GM12878 (cell line): Measurements from ENCODE around the gene TGM2. TPM values are rescaled to one million over a fixed set of nuclear protein-coding genes. Genes with fewer than 3 reads are reported as not detected.

Experiments
- ATAC-seq: fragments of 200-7000 bp; cut with Tn5 transposase; 3 replicates; pipeline ENCODE4 v1.9.1; 2020; ENCODE audit warnings: mild to moderate bottlenecking, moderate library complexity
- BruUV-seq: library from RNA; stranded (reverse); fragments of 400-500 nt; replicated peaks from 2 replicates; lab custom pipeline; 2021; lab: Mats Ljungman, UMichigan
- CTCF ChIA-PET: fragments of 300-600 bp; sonication (Branson Sonifier 250); formaldehyde crosslinking; extraction: SDS; loops from one replicate; lab custom pipeline; 2021; ENCODE audit warnings: inconsistent platforms; lab: Yijun Ruan, JAX
- POLR2A ChIA-PET: fragments of 350-600 bp; formaldehyde crosslinking; extraction: SDS; loops from one replicate; lab custom pipeline; 2021; ENCODE audit warnings: inconsistent platforms; lab: Charles Lee
- RAD21 ChIA-PET: fragments of 300-600 bp; sonication (Branson Sonifier 250); formaldehyde crosslinking; loops from one replicate; lab custom pipeline; 2023; ENCODE audit warnings: antibody characterized with exemption; ENCODE audit not compliant: unreplicated experiment; lab: Charles Lee
- SMC1A ChIA-PET: fragments of 300-600 bp; sonication (Branson Sonifier 250); formaldehyde crosslinking; loops from one replicate; lab custom pipeline; 2023; ENCODE audit not compliant: unreplicated experiment, uncharacterized antibody; lab: Charles Lee
- DNase-seq: peaks from one replicate; pipeline ENCODE4 v3.0.0-alpha.2; 2011; ENCODE audit warnings: low read depth, low spot score
- FAIRE-seq: peaks from 3 replicates; lab custom pipeline; 2011; peaks lifted over from hg19 to GRCh38; lab: Jason Lieb, UNC
- H2AFZ ChIP-seq: 2 replicates; pipeline ENCODE4 v1.6.0; 2011; ENCODE audit warnings: low read depth, low read length, control low read depth; ENCODE audit not compliant: control insufficient read depth
- H3K27ac ChIP-seq: 2 replicates; pipeline ENCODE4 v1.5.1; 2011; ENCODE audit warnings: control low read depth; ENCODE audit not compliant: control insufficient read depth, insufficient read depth
- H3K27me3 ChIP-seq, 2 experiments: replicated peaks in 1 of 2; 2 replicates each; pipeline versions ENCODE4 v1.6.0 to v1.6.1; 2011; ENCODE audit warnings: low read length in 1 of 2; ENCODE audit not compliant: control insufficient read depth in 2 of 2, insufficient read depth in 2 of 2
- H3K36me3 ChIP-seq, 2 experiments: 2 replicates each; pipeline ENCODE4 v1.5.1; 2011; ENCODE audit warnings: low read length in 1 of 2; ENCODE audit not compliant: control insufficient read depth in 2 of 2, insufficient read depth in 2 of 2
- H3K4me1 ChIP-seq: 2 replicates; pipeline ENCODE4 v1.6.1; 2011; ENCODE audit warnings: mild to moderate bottlenecking, low read length, moderate library complexity, mixed read lengths; ENCODE audit not compliant: control insufficient read depth, insufficient read depth
- H3K4me2 ChIP-seq: 2 replicates; pipeline ENCODE4 v1.6.0; 2011; ENCODE audit warnings: control low read depth; ENCODE audit not compliant: control insufficient read depth, insufficient read depth
- H3K4me3 ChIP-seq: fragments of 200-600 bp; sonication (generic); 2 replicates; pipeline ENCODE4 v1.5.1; 2016
- H3K79me2 ChIP-seq: 2 replicates; pipeline ENCODE4 v1.6.0; 2011; ENCODE audit warnings: low read length; ENCODE audit not compliant: control insufficient read depth, insufficient read depth
- H3K9ac ChIP-seq: 2 replicates; pipeline ENCODE4 v1.8.0; 2011; ENCODE audit warnings: low read length, control low read depth, mixed read lengths; ENCODE audit not compliant: control insufficient read depth, insufficient read depth
- H3K9me3 ChIP-seq: replicated peaks from 3 replicates; pipeline ENCODE4 v1.5.1; 2011; ENCODE audit warnings: mild to moderate bottlenecking, low read length; ENCODE audit not compliant: control insufficient read depth, insufficient read depth
- H4K20me1 ChIP-seq: 2 replicates; pipeline ENCODE4 v1.6.0; 2011; ENCODE audit not compliant: control insufficient read depth, insufficient read depth
- BACH1 ChIP-seq: fragments of 450-650 bp; IDR thresholded peaks from 2 replicates; pipeline ENCODE4 v1.6.1; 2017; ENCODE audit warnings: mild to moderate bottlenecking, borderline replicate concordance
- CHD1 ChIP-seq: IDR thresholded peaks from 2 replicates; pipeline ENCODE4 v1.6.1; 2012; ENCODE audit warnings: low read depth, low read length, improper control_type of control experiment
- HCFC1 ChIP-seq: fragments of 150-350 bp; IDR thresholded peaks from 2 replicates; pipeline ENCODE4 v1.6.1; 2014; ENCODE audit warnings: low read length
- JUNB ChIP-seq: IDR thresholded peaks from 2 replicates; pipeline ENCODE4 v1.6.1; 2016; ENCODE audit warnings: antibody characterized with exemption, mild to moderate bottlenecking
- SMARCA5 ChIP-seq: fragments of 450-650 bp; IDR thresholded peaks from 2 replicates; pipeline ENCODE4 v1.6.1; 2017; ENCODE audit warnings: mild to moderate bottlenecking
- YBX1 ChIP-seq: fragments of 450-650 bp; IDR thresholded peaks from 2 replicates; pipeline ENCODE4 v1.6.1; 2016; ENCODE audit warnings: antibody characterized with exemption
- ZNF384 ChIP-seq: IDR thresholded peaks from 2 replicates; pipeline ENCODE4 v1.6.1; 2012; ENCODE audit warnings: low read depth, mild to moderate bottlenecking, low read length, improper control_type of control experiment, borderline replicate concordance
- in situ Hi-C: fragments of 300-500 bp; cut with MboI; formaldehyde crosslinking; loops from 9 replicates; pipeline ENCODE4 v1.14.3; 2018; ENCODE audit warnings: mixed read lengths
- intact Hi-C: fragments of 100-400 bp; cut with micrococcal nuclease; formaldehyde crosslinking; loops from one replicate; pipeline ENCODE4 v1.14.2; 2022; ENCODE audit not compliant: unreplicated experiment
- polyA plus RNA-seq, 11 experiments: library from polyadenylated mRNA; depleted of rRNA in 4 of 11; unstranded in 6 of 11; stranded (reverse) in 5 of 11; fragments of >200 nt; fragmentation: Nextera tagmentation in 4 of 11; fragmentation: Illumina TruSeq in 1 of 11; extraction: Ambion mirVana in 4 of 11; extraction: Trizol in 1 of 11; gene quantifications; 1 replicate in 1 of 11; 2 replicates in 10 of 11; pipeline versions ENCODE4 v1.2.1 to v1.2.3, GENCODE V29; 2011 to 2016; ENCODE audit warnings: inconsistent platforms in 2 of 11, missing spikeins in 2 of 11, low read depth in 1 of 11
- total RNA-seq, 4 experiments: library from RNA; depleted of rRNA in 3 of 4; stranded (reverse); fragments of >200 nt in 3 of 4; fragmentation: Illumina TruSeq in 1 of 4; extraction: Trizol in 1 of 4; gene quantifications; 2 replicates each; pipeline versions ENCODE4 v1.2.1 to v1.2.3, GENCODE V29; 2013 to 2021

The TGM2 gene
- total and polyA plus RNA-seq, 10 of the 15 experiments (the other 5 are each of a cell fraction or from before 2014, with no cell fraction given) = 0.11 to 1.9 (median 0.51) TPM

DNA sequence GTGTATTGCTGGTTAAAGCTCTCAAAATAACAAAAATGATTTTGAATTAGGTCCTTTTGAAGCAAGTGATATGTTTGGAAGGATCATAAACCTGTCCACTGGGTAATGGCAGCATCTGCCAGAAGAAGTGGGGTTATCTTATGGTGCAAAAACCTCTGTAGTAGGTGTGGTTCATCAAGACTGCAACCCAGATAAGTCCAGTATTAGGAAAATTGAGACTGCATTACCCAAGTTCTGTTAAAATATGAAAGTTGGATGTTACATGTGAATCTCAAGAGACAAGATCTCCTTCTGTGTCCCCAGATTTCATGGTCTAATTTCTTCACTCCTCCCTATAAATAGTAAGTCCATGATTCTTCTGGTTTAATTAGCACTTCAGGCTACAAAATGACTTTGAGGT lies 72.2 kb downstream of the TGM2 start:
- H3K27me3 ChIP-seq = no peaks in the 10 kb centered on the region
- H3K9ac ChIP-seq = peak overlapping the region; percentile 29
- 0 out of 2 replicates have a peak, but pooled peaks cover 2% of the 10 kb centered on the region for H3K79me2 ChIP-seq
- FAIRE-seq (no peak), DNase-seq (no peak), ATAC-seq (no peak)
- H3K9me3 ChIP-seq = no peaks in the 10 kb centered on the region
- H4K20me1 ChIP-seq = no peaks in the 10 kb centered on the region
- BruUV-seq = TSS peak; percentile 61
- SMC1A ChIA-PET = interaction anchor here (0.6 to 8.6 kb wide), 10 partner anchors 15 to 1049 kb away, joined by 3 to 166 read pairs (median 6); no protein-coding TSS in a partner anchor
- H3K4me1 ChIP-seq = peaks cover 47% of the 10 kb centered on the region
- RAD21 ChIA-PET = interaction anchor here (0.9 to 7.8 kb wide), 10 partner anchors 12 to 128 kb away, joined by 3 to 79 read pairs (median 4); no protein-coding TSS in a partner anchor
- H2AFZ ChIP-seq = no peak overlapping the region; the same call in 1 of the 2 replicates
- peak overlapping the region; percentile 80 for H3K4me2 ChIP-seq
- intact Hi-C loops (no loop called here), in situ Hi-C loops (no loop called here)
- H3K27ac ChIP-seq = peak overlapping the region; percentile 98
- H3K36me3 ChIP-seq = peaks cover 0 to 2% of the 10 kb centered on the region in 2 experiments; a peak in 2 of 4 replicates
- CTCF ChIA-PET = interaction anchor here (0.6 to 15.1 kb wide), 9 partner anchors 16 to 129 kb away, joined by 4 to 189 read pairs (median 5); no protein-coding TSS in a partner anchor
- TF ChIP-seq JUNB (no peak), CHD1 (no peak), ZNF384 (no peak), HCFC1 (no peak), BACH1 (no peak), SMARCA5 (0 out of 2 replicates have a peak, but pooled peaks have one; percentile 1), YBX1 (no peak)
- POLR2A ChIA-PET = interaction anchor here (0.7 to 2.7 kb wide), 6 partner anchors 10 to 59 kb away, joined by 4 to 12 read pairs (median 7); partner anchors contain the start of gene RPRD1B
- 0 out of 2 replicates have a peak overlapping the region, but pooled peaks have one; percentile 26 for H3K4me3 ChIP-seq
